ENCODE measurements around the gene IFI27L2.

The IFI27L2 gene

GRCh38 chr14:94104731-94105130, 24.7 kb downstream of the IFI27L2 start:
- TF ChIP-seq CTCF (IDR thresholded peaks at IDR 0.05): no peak

- TF ChIP-seq CTCF (IDR thresholded peaks at IDR 0.05): no peak
These were observed 25.8 kb downstream of the IFI27L2 start for GRCh38 chr14:94103554-94104150.

DNA sequence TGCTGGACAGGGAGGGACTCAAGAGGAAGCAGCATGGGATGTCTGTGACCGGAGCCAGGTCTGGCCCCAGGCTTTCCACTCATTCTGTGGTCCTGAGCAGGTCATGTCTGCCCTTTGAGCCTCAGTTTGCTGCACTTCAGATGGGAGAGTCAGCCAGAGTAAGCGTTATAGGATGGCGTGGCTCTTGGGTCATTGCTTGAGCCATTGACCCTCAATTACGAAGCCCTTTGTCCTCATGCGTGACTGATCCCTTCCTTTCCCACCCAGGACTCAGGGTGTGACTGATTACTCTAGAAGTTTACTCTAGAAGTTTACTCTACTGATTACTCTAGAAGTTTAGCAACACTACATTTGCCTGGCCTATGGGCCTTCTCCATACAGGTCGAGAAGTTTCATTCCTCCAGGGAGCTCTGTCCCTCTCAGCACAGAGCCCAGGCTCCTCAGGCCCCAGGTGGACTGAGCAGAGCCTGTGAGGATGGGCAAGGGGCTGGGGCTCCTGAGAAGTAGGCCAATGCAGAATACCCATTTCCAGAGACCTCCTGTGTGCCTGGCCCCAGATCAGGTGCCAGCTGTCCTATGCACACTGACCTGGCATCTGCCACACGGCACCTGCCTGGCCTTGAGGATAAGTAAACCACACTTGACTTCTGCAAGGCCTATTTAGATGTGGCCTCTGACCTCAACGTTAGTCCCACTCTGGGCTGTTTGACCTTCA, 26.5 kb downstream of the IFI27L2 start:
- no peak for TF ChIP-seq CTCF (IDR thresholded peaks at IDR 0.05)

- no peak for TF ChIP-seq CTCF (IDR thresholded peaks at IDR 0.05)
These were observed 27.7 kb downstream of the IFI27L2 start for GRCh38 chr14:94101748-94102147.

DNA sequence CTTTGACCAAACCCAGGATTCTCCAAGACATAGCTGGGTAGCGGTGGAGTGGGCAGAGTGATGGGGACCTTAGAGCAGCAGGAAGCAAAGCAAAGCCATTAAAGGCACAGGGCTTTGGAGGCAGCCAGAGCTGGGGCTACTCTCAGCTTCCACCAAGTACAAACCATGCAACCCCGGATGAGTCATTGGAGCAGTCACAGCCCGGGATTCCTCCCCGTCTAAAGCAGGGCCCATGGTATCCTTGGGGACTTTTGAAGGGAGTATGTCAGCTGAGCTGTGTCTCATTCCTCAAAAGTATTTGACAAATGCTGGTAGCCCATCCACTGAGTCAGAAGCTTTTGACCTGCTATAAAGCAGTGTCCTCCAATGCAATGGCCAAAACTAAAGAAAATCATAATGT, 28.6 kb downstream of the IFI27L2 start:
- TF ChIP-seq CTCF (IDR thresholded peaks at IDR 0.05): no peak

- TF ChIP-seq CTCF (IDR thresholded peaks at IDR 0.05): no peak
These were observed 30.4 kb downstream of the IFI27L2 start for GRCh38 chr14:94099006-94099405.

DNA sequence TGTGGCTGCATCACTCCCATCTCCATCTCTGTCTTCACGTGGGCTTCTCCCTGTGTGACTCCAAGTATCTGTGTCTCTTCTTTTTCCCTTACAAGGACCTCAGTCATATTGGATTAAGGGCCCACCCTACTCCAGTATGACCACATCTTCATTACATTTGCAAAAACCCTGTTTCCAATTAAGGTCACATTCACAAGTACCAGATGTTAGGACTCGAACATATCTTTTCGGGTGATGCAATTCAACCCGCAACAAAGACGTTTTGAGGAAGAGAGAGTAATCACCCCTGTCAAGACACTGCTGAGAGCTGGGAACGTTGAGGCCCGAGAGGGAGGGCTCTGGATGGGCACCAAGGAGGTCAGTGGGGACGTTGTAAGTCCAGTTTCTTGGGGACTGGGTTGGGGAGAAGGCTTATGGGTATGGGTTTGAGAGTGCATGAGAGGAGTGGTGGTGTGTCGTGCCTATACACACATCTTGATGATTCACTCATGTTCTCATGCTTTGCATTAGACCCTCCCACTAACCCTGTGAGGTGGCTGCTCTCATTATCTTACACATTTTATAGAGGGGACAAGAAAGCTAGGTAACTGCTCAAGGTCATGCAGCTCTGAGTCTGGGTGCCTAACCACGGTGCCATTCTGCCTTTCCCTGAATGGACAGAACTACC, 30.9 kb downstream of the IFI27L2 start:
- no peak for TF ChIP-seq CTCF (IDR thresholded peaks at IDR 0.05)

Measured in LNCAP (cell line).